ENCODE measurements around the gene CCDC88A.
"Not testable (repeated sequence)": the region's sequence is repeated elsewhere in the genome, so short reads cannot be mapped to it uniquely, and the experiment has no call there.

The CCDC88A gene

GRCh38 chr2:55302241-55302640 lies 117.4 kb downstream of the CCDC88A start:
- no peak for DNase-seq (ENCODE audit: low read depth)

GRCh38 chr2:55301277-55301676 lies 118.4 kb downstream of the CCDC88A start:
- no peak for DNase-seq (ENCODE audit: low read depth)

- DNase-seq (ENCODE audit: low read depth), result no peak
Measured at GRCh38 chr2:55296393-55296792, 123.3 kb downstream of the CCDC88A start.

- no peak for DNase-seq (ENCODE audit: low read depth)
Measured at GRCh38 chr2:55283083-55283482, 136.6 kb downstream of the CCDC88A start.

- peak; percentile 85 for DNase-seq (ENCODE audit: low read depth)
Measured at GRCh38 chr2:55282110-55282917, 137.3 kb downstream of the CCDC88A start.

- DNase-seq (ENCODE audit: low read depth), result not testable (repeated sequence)
Measured at GRCh38 chr2:55280851-55281546, 138.7 kb downstream of the CCDC88A start.

- DNase-seq (ENCODE audit: low read depth), result not testable (repeated sequence)
Measured at GRCh38 chr2:55279859-55280424, 139.7 kb downstream of the CCDC88A start.

- not testable (repeated sequence) for DNase-seq (ENCODE audit: low read depth)
Measured at GRCh38 chr2:55279214-55279835, 140.3 kb downstream of the CCDC88A start.

GRCh38 chr2:55277310-55277709 lies 142.3 kb downstream of the CCDC88A start:
- no peak for DNase-seq (ENCODE audit: low read depth)

- not testable (repeated sequence) for DNase-seq (ENCODE audit: low read depth)
Measured at GRCh38 chr2:55274346-55274745, 145.3 kb downstream of the CCDC88A start.

- peak; percentile 20 for DNase-seq (ENCODE audit: low read depth)
Measured at GRCh38 chr2:55269645-55269990, 150.0 kb downstream of the CCDC88A start.

- DNase-seq (ENCODE audit: low read depth), result peak; percentile 92
Measured at GRCh38 chr2:55268907-55269644, 150.6 kb downstream of the CCDC88A start, which contains the start of gene MTIF2. Gene MTIF2, minus strand, starts transcription at chr2:55269231. Its CDS starts 5,373 bp downstream, at chr2:55263858.

- no peak for DNase-seq (ENCODE audit: low read depth)
Measured at GRCh38 chr2:55268288-55268906, 151.3 kb downstream of the CCDC88A start.

- DNase-seq (ENCODE audit: low read depth), result not testable (repeated sequence)
Measured at GRCh38 chr2:55259586-55259985, 160.1 kb downstream of the CCDC88A start.

GRCh38 chr2:55252832-55253231 lies 166.8 kb downstream of the CCDC88A start:
- DNase-seq (ENCODE audit: low read depth), result peak; percentile 79

GRCh38 chr2:55247025-55247424 lies 172.6 kb downstream of the CCDC88A start:
- peak; percentile 26 for DNase-seq (ENCODE audit: low read depth)

GRCh38 chr2:55245411-55245810 lies 174.2 kb downstream of the CCDC88A start:
- DNase-seq (ENCODE audit: low read depth), result no peak

GRCh38 chr2:55242617-55243016 lies 177.0 kb downstream of the CCDC88A start:
- DNase-seq (ENCODE audit: low read depth), result no peak

GRCh38 chr2:55241582-55241981 lies 178.1 kb downstream of the CCDC88A start:
- DNase-seq (ENCODE audit: low read depth), result not testable (repeated sequence)

- DNase-seq (ENCODE audit: low read depth), result no peak
Measured at GRCh38 chr2:55239656-55240222, 179.9 kb downstream of the CCDC88A start.
